Keratinocyte (primary cell): Measurements from ENCODE around the gene TMEM217.

Source experiments
- CTCF ChIP-seq, 3 experiments: IDR thresholded peaks in 1 of 3; conservative IDR thresholded peaks in 1 of 3; optimal IDR thresholded peaks in 1 of 3; 2 replicates in 2 of 3; 3 replicates in 1 of 3; pipeline versions ENCODE3 to v1.5.1; 2011; ENCODE audit warnings: low read length in 3 of 3, mild to moderate bottlenecking in 3 of 3, moderate library complexity in 2 of 3, control low read depth in 1 of 3, inconsistent platforms in 1 of 3; ENCODE audit not compliant: insufficient read depth in 2 of 3; ENCODE audit errors: extremely low read depth in 1 of 3
- EZH2 ChIP-seq: IDR thresholded peaks from one replicate; pipeline ENCODE4 v1.6.1; 2012; ENCODE audit warnings: inconsistent platforms, mild to moderate bottlenecking, low read length, moderate library complexity

GRCh38 chr6:37254881-37255280, 3.1 kb downstream of the TMEM217 start:
- TF ChIP-seq CTCF (optimal IDR thresholded peaks at IDR 0.05 in 1 of 3, IDR thresholded peaks at IDR 0.05 in 1 of 3, conservative IDR thresholded peaks at IDR 0.05 in 1 of 3; ENCODE audit: extremely low read depth in 1 of 3, insufficient read depth in 2 of 3, low read length in 3 of 3), result no peak
- no peak for TF ChIP-seq EZH2
